ENCODE results near the gene SHISA4.

GRCh38 chr1:201895120-201895665 is 6.5 kb downstream of the SHISA4 start:
- TF ChIP-seq CTCF (IDR thresholded peaks at IDR 0.05) (no peak), OVOL2 (CRISPR knock-in tag; IDR thresholded peaks at IDR 0.05; ENCODE audit: borderline replicate concordance) (no peak), ZNF425 (CRISPR knock-in tag; conservative IDR thresholded peaks at IDR 0.05) (no peak), ATF3 (CRISPR knock-in tag; conservative IDR thresholded peaks at IDR 0.05) (no peak), ELF4 (CRISPR knock-in tag; IDR thresholded peaks at IDR 0.05; ENCODE audit: low read depth) (no peak), NR3C1 (CRISPR knock-in tag; conservative IDR thresholded peaks at IDR 0.05; ENCODE audit: low read depth) (no peak), ZNF423 (CRISPR knock-in tag; IDR thresholded peaks at IDR 0.05) (no peak), NR2C2 (CRISPR knock-in tag; IDR thresholded peaks at IDR 0.05) (no peak), IRF2 (CRISPR knock-in tag; IDR thresholded peaks at IDR 0.05; ENCODE audit: borderline replicate concordance, low read depth) (no peak), JUN (CRISPR knock-in tag; IDR thresholded peaks at IDR 0.05) (no peak), ZNF281 (CRISPR knock-in tag; IDR thresholded peaks at IDR 0.05) (no peak)
- TF ChIP-seq, protein P1, sequence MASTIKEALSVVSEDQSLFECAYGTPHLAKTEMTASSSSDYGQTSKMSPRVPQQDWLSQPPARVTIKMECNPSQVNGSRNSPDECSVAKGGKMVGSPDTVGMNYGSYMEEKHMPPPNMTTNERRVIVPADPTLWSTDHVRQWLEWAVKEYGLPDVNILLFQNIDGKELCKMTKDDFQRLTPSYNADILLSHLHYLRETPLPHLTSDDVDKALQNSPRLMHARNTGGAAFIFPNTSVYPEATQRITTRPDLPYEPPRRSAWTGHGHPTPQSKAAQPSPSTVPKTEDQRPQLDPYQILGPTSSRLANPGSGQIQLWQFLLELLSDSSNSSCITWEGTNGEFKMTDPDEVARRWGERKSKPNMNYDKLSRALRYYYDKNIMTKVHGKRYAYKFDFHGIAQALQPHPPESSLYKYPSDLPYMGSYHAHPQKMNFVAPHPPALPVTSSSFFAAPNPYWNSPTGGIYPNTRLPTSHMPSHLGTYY (CRISPR knock-in tag; IDR thresholded peaks at IDR 0.05) = no peak
- TF ChIP-seq, protein P2, sequence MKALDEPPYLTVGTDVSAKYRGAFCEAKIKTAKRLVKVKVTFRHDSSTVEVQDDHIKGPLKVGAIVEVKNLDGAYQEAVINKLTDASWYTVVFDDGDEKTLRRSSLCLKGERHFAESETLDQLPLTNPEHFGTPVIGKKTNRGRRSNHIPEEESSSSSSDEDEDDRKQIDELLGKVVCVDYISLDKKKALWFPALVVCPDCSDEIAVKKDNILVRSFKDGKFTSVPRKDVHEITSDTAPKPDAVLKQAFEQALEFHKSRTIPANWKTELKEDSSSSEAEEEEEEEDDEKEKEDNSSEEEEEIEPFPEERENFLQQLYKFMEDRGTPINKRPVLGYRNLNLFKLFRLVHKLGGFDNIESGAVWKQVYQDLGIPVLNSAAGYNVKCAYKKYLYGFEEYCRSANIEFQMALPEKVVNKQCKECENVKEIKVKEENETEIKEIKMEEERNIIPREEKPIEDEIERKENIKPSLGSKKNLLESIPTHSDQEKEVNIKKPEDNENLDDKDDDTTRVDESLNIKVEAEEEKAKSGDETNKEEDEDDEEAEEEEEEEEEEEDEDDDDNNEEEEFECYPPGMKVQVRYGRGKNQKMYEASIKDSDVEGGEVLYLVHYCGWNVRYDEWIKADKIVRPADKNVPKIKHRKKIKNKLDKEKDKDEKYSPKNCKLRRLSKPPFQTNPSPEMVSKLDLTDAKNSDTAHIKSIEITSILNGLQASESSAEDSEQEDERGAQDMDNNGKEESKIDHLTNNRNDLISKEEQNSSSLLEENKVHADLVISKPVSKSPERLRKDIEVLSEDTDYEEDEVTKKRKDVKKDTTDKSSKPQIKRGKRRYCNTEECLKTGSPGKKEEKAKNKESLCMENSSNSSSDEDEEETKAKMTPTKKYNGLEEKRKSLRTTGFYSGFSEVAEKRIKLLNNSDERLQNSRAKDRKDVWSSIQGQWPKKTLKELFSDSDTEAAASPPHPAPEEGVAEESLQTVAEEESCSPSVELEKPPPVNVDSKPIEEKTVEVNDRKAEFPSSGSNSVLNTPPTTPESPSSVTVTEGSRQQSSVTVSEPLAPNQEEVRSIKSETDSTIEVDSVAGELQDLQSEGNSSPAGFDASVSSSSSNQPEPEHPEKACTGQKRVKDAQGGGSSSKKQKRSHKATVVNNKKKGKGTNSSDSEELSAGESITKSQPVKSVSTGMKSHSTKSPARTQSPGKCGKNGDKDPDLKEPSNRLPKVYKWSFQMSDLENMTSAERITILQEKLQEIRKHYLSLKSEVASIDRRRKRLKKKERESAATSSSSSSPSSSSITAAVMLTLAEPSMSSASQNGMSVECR (CRISPR knock-in tag; IDR thresholded peaks at IDR 0.05; ENCODE audit: borderline replicate concordance) = no peak
- TF ChIP-seq, protein P3, sequence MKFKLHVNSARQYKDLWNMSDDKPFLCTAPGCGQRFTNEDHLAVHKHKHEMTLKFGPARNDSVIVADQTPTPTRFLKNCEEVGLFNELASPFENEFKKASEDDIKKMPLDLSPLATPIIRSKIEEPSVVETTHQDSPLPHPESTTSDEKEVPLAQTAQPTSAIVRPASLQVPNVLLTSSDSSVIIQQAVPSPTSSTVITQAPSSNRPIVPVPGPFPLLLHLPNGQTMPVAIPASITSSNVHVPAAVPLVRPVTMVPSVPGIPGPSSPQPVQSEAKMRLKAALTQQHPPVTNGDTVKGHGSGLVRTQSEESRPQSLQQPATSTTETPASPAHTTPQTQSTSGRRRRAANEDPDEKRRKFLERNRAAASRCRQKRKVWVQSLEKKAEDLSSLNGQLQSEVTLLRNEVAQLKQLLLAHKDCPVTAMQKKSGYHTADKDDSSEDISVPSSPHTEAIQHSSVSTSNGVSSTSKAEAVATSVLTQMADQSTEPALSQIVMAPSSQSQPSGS (CRISPR knock-in tag; IDR thresholded peaks at IDR 0.05; ENCODE audit: borderline replicate concordance, low read depth) = no peak
